ENCODE results near the gene NDUFA11.

DNA sequence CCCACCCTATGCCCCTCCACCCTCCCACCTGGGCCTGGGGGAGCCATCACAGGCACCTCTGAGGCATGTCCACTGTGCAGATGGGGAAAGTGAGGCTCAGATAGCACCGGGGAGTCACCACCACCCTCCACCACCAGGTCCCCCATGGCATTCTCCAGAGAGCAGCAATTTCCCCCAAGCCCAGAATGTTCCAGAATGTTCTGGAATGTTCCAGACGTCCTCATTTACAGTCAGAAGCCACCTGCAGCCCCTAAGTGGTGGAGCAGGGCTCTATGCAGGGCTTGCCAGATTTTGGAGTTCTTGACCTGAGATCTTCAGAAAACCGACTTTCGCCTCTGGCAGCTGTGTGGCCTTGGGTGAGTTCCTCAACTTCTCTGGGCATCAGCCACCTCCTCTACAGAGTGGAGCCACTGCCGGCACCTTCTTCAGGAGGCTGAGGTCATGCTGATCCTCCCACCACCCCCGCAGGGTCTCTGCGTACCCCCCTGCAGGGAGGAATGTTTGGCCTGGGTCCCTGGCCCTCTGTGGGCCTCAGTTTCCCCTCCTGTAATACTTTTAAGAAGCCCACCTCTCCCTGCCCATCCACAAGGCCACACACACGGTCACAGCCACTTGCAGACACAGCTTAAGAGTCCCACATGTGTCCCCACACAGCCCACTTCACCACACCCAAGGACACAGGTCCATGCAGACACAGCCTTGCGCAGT is 39.4 kb downstream of the NDUFA11 start:
- TF ChIP-seq CTCF (IDR thresholded peaks at IDR 0.05) = no peak
- no peak for TF ChIP-seq POLR2A (IDR thresholded peaks at IDR 0.05)
- TF ChIP-seq POLR2AphosphoS5 (IDR thresholded peaks at IDR 0.05) = no peak
